HUES48 (cell line): ENCODE results near the gene ACTA2.

Experiments
- H3K27ac ChIP-seq: one replicate; pipeline ENCODE4 v1.7.0; 2013; ENCODE audit warnings: low read depth, low read length, inconsistent platforms
- H3K27me3 ChIP-seq: 2 replicates; pipeline ENCODE4 v1.6.1; 2013; ENCODE audit warnings: mild to moderate bottlenecking, low read length; ENCODE audit not compliant: control insufficient read depth, insufficient read depth
- H3K36me3 ChIP-seq: 2 replicates; pipeline ENCODE4 v1.6.1; 2013; ENCODE audit warnings: low read length; ENCODE audit not compliant: control insufficient read depth, insufficient read depth
- H3K4me1 ChIP-seq: 2 replicates; pipeline ENCODE4 v1.6.1; 2013; ENCODE audit warnings: mild to moderate bottlenecking, low read length; ENCODE audit not compliant: control insufficient read depth, insufficient read depth
- H3K4me3 ChIP-seq: 2 replicates; pipeline ENCODE4 v1.5.1; 2013; ENCODE audit warnings: mild to moderate bottlenecking, low read depth, low read length
- H3K9ac ChIP-seq: 2 replicates; pipeline ENCODE4 v1.6.1; 2013; ENCODE audit warnings: mild to moderate bottlenecking, low read depth, low read length, moderate library complexity
- H3K9me3 ChIP-seq: 2 replicates; pipeline ENCODE4 v1.6.1; 2013; ENCODE audit warnings: low read length; ENCODE audit not compliant: control insufficient read depth, insufficient read depth

Gene ACTA2

DNA sequence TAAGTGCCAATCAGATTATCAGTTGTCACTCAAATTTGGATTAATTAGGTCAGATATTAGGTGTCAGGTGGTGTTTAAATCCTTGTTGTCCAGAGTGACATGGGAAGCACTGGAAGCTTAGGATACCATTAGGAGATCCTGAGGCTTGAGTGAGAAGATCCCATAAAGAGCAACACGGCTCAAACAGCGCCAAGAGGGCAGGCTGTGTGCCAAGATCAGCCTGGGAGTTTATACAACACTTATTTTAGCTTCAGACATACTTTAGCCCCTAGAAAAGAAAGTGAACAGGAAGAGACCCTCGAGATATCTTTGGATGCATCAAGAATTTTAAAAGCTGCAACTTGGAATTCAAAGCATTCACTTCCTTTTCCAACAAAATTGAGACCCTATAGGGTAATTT is 14.2 kb upstream of the ACTA2 start:
- Histone ChIP-seq H3K36me3 (no peaks in the 10 kb centered on the region), H3K9me3 (no peaks in the 10 kb centered on the region), H3K9ac (no peak overlapping the region), H3K4me3 (no peak overlapping the region), H3K27me3 (no peaks in the 10 kb centered on the region), H3K4me1 (peaks cover 4% of the 10 kb centered on the region; the same call in 1 of the 2 replicates), H3K27ac (no peak overlapping the region)

DNA sequence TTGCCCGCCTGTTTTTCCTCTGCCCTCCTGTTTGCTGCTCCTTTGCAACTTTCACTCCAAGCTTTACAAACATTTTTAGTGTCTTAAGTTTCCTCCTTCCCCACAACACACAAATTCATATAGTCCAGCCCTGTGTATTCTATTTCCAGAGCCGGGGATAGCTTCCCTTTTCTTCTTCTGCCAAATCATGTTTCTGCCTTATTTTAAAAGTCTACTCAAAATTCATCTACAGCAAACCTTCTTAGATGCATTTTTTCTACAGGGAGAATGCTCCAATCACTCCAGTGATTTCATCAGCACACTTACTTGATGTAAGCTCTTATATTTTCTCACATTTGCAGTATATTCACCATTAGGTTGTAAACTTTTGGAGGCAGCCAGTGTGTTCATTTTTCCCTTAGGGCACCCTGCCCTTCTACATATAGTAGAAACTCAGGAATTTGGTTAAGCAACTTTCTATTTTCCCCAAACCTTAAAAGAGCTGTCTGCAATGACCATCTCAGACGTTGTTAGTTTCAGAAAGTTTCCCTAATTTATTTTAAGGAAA is 12.4 kb upstream of the ACTA2 start:
- H3K9me3 ChIP-seq: no peaks in the 10 kb centered on the region
- H3K36me3 ChIP-seq: no peaks in the 10 kb centered on the region
- H3K27ac ChIP-seq: no peak overlapping the region
- peaks cover 4% of the 10 kb centered on the region; the same call in 1 of the 2 replicates for H3K4me1 ChIP-seq
- no peak overlapping the region for H3K9ac ChIP-seq
- H3K27me3 ChIP-seq: no peaks in the 10 kb centered on the region
- H3K4me3 ChIP-seq: no peak overlapping the region

DNA sequence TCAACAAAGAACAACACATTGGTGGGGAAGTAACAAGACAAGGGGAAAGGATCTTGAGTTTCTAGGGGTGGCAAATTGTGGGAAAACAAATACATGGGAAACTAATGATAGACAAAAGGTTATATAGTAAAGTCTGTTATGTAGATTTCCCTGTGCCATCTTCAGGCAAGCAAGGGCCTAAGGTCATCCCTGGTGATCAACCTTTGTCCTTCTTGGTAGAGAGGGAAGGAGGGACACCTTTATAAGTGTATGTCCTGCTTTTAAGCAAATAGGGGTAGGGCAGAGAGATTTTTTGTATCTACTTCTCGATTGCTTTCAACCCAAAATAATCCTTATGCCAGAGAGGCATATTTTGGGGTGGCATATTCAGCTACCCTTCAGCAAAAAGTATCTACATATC is 11.8 kb upstream of the ACTA2 start:
- H3K4me3 ChIP-seq: no peak overlapping the region
- no peaks in the 10 kb centered on the region for H3K36me3 ChIP-seq
- H3K9ac ChIP-seq: no peak overlapping the region
- no peaks in the 10 kb centered on the region for H3K27me3 ChIP-seq
- no peak overlapping the region for H3K27ac ChIP-seq
- H3K9me3 ChIP-seq: no peaks in the 10 kb centered on the region
- peaks cover 4% of the 10 kb centered on the region; the same call in 1 of the 2 replicates for H3K4me1 ChIP-seq

DNA sequence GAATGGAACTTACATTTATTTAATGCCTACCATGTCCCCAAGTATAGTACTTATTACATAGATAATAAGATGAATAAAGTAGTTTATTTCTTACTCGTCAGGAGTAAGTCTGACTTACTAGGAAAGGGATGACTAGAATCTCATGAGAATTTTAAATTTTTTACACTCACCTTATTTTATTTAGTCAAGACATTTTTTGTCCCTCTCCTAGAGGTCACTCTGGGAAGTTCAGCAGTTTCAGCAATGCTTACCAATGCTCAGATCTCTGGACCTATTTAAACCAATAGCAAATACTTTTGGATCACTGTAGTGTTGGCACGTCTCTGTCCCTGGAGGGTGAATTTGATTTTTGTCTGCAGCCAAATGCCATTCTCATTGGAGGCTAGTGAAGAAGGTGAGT is 10.7 kb upstream of the ACTA2 start:
- H3K9ac ChIP-seq: no peak overlapping the region

DNA sequence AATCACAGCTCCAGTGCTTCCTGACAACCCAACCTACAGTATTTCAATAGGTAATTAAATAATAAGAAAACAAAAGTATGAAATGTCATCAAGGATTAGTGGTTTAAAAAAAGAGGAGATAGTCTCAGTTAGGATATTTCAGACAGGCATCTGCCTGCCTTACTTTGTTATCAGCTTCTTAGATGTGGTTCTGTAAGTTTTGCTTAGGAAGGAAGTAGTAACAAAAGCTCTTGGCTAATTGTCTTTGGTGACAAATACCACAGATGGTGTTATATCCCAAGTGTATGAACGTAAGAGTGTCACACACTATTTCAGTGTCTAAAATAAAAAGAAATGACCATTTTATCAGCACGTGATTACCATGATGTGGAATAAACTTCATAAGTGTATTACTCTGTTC is 9.8 kb upstream of the ACTA2 start:
- no peak overlapping the region for H3K4me3 ChIP-seq
- H3K36me3 ChIP-seq: no peaks in the 10 kb centered on the region
- H3K27ac ChIP-seq: no peak overlapping the region
- no peak overlapping the region for H3K9ac ChIP-seq
- no peaks in the 10 kb centered on the region for H3K27me3 ChIP-seq
- no peaks in the 10 kb centered on the region for H3K9me3 ChIP-seq
- H3K4me1 ChIP-seq: peaks cover 4% of the 10 kb centered on the region; the same call in 1 of the 2 replicates

More for the DNA sequence above, 10.7 kb upstream of the ACTA2 start:
- H3K36me3 ChIP-seq: no peaks in the 10 kb centered on the region
- peaks cover 4% of the 10 kb centered on the region; the same call in 1 of the 2 replicates for H3K4me1 ChIP-seq
- no peak overlapping the region for H3K27ac ChIP-seq
- no peak overlapping the region for H3K4me3 ChIP-seq
- no peaks in the 10 kb centered on the region for H3K27me3 ChIP-seq
- H3K9me3 ChIP-seq: no peaks in the 10 kb centered on the region

DNA sequence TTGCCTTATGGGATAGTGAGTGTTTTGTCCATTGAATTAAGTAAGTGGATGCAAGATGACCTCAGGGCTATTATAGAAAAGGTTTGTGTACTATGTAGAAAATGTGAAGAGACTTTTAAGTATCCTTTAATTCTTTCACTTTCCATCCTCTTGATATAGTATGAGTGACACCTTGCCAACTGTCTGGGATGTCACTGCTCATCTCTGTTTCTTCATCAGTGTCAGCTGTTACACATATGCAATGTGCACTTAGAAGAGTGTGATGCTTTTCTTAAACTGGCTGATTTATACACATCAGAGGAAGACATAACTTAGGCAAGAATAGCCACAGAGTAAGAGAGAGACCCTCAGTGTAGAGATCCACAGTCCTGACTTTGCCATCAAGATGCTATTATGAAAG is 8.7 kb upstream of the ACTA2 start:
- H3K4me1 ChIP-seq: peaks cover 4% of the 10 kb centered on the region; the same call in 1 of the 2 replicates
- H3K4me3 ChIP-seq: no peak overlapping the region
- no peaks in the 10 kb centered on the region for H3K36me3 ChIP-seq
- H3K27me3 ChIP-seq: no peaks in the 10 kb centered on the region
- no peak overlapping the region for H3K9ac ChIP-seq
- no peak overlapping the region for H3K27ac ChIP-seq
- H3K9me3 ChIP-seq: no peaks in the 10 kb centered on the region

DNA sequence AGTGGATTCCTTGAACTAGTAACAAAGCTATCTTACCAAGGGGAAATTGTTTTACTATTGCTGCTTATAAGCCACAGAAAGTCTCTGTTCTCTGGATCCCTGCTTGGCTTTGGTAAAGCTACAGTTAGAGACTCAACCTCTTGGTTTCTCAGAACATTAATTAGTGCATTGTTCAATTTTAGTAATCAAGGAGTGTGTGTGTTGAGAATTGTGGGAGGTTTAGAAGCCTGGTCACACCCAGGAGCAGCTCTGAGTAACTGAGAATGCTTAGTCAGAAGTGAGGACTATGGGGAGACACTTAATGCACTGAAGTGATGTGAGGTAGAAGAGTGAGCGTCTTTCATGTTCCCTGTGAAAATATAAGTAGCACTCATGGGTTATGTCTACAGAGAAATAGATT is 8.2 kb upstream of the ACTA2 start:
- Histone ChIP-seq H3K27me3 (no peaks in the 10 kb centered on the region), H3K9ac (no peak overlapping the region), H3K36me3 (no peaks in the 10 kb centered on the region), H3K27ac (no peak overlapping the region), H3K9me3 (no peaks in the 10 kb centered on the region), H3K4me1 (peaks cover 3% of the 10 kb centered on the region; the same call in 1 of the 2 replicates), H3K4me3 (no peak overlapping the region)

DNA sequence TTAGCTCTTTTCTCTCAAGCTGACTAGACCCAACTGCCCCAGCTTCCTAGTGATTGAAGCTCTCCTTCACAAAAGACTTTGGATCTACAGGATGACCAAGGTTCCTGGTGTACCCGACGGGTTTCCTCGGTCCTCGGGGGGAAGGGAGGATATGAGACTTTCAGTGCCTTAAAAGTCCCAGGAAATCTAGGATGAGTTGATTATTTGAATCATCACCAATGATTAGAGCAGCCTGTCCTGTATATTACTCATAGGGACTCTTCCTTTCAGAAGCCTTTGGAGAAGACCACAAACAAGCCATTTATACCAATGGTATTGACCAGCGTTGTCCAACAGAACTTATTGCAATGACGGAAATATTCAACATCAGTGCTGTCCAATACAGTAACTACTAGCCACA is 6.1 kb upstream of the ACTA2 start:
- no peak overlapping the region for H3K4me3 ChIP-seq
- no peaks in the 10 kb centered on the region for H3K36me3 ChIP-seq
- H3K4me1 ChIP-seq: no peaks in the 10 kb centered on the region
- no peaks in the 10 kb centered on the region for H3K27me3 ChIP-seq
- no peak overlapping the region for H3K27ac ChIP-seq
- no peaks in the 10 kb centered on the region for H3K9me3 ChIP-seq
- no peak overlapping the region for H3K9ac ChIP-seq

DNA sequence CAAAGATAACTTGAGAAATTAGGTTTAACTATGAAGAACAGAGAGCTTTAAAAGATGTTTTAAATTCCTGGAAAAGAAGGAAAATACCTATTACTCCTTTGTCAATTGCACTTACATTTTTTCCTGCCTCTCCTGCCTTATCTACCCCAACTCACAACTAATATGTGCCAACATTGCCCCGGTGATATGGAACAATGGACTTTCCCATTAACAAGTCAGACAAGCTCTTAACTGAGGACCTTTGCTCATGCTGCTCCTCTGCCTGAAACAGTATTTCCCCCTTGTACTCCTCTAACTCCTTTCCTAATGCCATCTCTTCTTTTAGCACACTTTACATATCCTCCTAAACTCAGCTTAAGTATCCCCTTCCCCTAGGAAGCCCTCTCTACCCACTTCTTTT is 4.8 kb upstream of the ACTA2 start:
- Histone ChIP-seq H3K9ac (no peak overlapping the region), H3K27me3 (no peaks in the 10 kb centered on the region), H3K27ac (no peak overlapping the region), H3K9me3 (no peaks in the 10 kb centered on the region), H3K36me3 (no peaks in the 10 kb centered on the region), H3K4me1 (no peaks in the 10 kb centered on the region), H3K4me3 (no peak overlapping the region)

DNA sequence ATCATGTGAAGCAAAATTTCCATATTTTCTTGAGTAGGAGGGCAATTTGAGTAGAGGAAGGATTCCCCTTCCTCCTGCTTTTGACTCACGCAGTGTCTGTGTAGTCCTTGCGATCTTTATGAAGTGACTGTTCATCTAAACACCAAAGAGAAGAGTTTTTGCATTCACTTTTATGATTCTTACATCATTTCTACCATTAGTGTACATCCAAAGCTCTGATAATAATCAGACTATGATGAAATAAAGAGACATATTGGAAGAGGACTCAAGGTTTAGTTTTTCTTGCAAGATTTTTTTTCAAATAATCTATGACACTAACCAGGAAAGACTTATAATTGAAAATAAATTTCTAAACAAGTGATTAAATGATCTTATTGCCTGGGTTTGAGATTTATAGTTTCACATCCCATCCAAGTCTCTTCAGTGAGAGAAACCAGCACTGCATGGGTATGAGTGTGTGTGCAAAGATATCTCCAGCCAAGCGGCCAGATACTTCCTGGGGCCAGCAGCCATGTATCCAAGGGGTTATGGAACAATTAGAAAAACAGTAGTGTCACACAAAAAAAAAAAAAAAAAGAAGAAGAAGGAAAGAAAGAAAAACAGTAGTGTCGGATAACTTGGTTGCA is 2.0 kb upstream of the ACTA2 start:
- Histone ChIP-seq H3K36me3 (no peaks in the 10 kb centered on the region), H3K4me3 (no peak overlapping the region), H3K9me3 (no peaks in the 10 kb centered on the region), H3K4me1 (peaks cover 11% of the 10 kb centered on the region), H3K27me3 (no peaks in the 10 kb centered on the region), H3K27ac (no peak overlapping the region), H3K9ac (no peak overlapping the region)

DNA sequence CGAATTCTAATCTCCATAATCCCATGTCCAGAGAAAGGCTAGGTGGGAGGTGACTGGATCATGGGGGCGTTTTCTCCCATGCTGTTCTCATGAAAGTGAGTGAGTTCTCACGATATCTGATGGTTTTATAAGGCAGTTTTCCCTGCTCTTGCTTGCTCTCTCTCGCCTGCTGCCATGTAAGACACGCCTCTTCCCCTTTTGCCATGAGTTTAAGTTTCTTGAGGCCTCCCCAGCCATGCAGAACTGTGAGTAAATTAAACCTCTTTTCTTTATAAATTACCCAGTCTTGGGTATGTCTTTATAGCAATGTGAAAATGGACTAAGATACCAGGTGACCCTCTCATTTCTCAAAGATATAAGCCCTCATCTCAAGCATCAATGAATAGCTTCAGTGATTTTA is 1.1 kb upstream of the ACTA2 start:
- Histone ChIP-seq H3K9ac (no peak overlapping the region), H3K9me3 (no peaks in the 10 kb centered on the region), H3K27me3 (no peaks in the 10 kb centered on the region), H3K36me3 (no peaks in the 10 kb centered on the region), H3K4me3 (no peak overlapping the region), H3K4me1 (peaks cover 11% of the 10 kb centered on the region), H3K27ac (no peak overlapping the region)
